ENCODE measurements around the gene NARS2. TPM values are rescaled to one million over a fixed set of nuclear protein-coding genes. Genes with fewer than 3 reads are reported as not detected.

NARS2 gene
- total and polyA plus RNA-seq, 9 donors: 13.2 to 24.5 (median 17.1) TPM

- WGBS, 3 donors: 83 to 85% (median 84%) methylated on average over 8 of the region's 8 CpGs
- intact Hi-C loops (cut with DNase I): no loop called here
- no peak for DNase-seq
Measured at GRCh38 chr11:78547931-78548705, 26.5 kb downstream of the NARS2 start.

GRCh38 chr11:78542007-78542406 is 32.7 kb downstream of the NARS2 start:
- intact Hi-C loops (cut with DNase I): no loop called here
- H3K4me1 ChIP-seq (ENCODE audit: insufficient read depth): peaks cover 7% of the 10 kb centered on the region
- no peak for DNase-seq
- no peak for TF ChIP-seq CTCF (IDR thresholded peaks at IDR 0.05)
- no peak for TF ChIP-seq POLR2A (IDR thresholded peaks at IDR 0.05)
- no peak for TF ChIP-seq EP300 (IDR thresholded peaks at IDR 0.05)
- WGBS, 3 donors: 4 to 25% (median 6%) methylated on average over 2 of the region's 2 CpGs
- no peaks in the 10 kb centered on the region for H3K27me3 ChIP-seq
- no peaks in the 10 kb centered on the region for H3K36me3 ChIP-seq
- no peak overlapping the region for H3K4me3 ChIP-seq
- no peaks in the 10 kb centered on the region for H3K9me3 ChIP-seq
- no peak overlapping the region for H3K27ac ChIP-seq

More at GRCh38 chr11:78547931-78548705, 26.5 kb downstream of the NARS2 start:
- Histone ChIP-seq H3K4me1 (ENCODE audit: insufficient read depth) (peaks cover 10% of the 10 kb centered on the region), H3K36me3 (no peaks in the 10 kb centered on the region), H3K9me3 (no peaks in the 10 kb centered on the region), H3K27ac (no peak overlapping the region), H3K4me3 (no peak overlapping the region), H3K27me3 (no peaks in the 10 kb centered on the region)
- TF ChIP-seq POLR2A (IDR thresholded peaks at IDR 0.05) (no peak), CTCF (IDR thresholded peaks at IDR 0.05) (no peak), EP300 (IDR thresholded peaks at IDR 0.05) (no peak)

GRCh38 chr11:78541537-78541936 is 33.1 kb downstream of the NARS2 start:
- no peak for DNase-seq
- H3K9me3 ChIP-seq: no peaks in the 10 kb centered on the region
- WGBS, 3 donors: 37 to 50% (median 50%) methylated on average over 3 of the region's 3 CpGs
- no peaks in the 10 kb centered on the region for H3K27me3 ChIP-seq
- TF ChIP-seq EP300 (IDR thresholded peaks at IDR 0.05) (no peak), CTCF (IDR thresholded peaks at IDR 0.05) (no peak), POLR2A (IDR thresholded peaks at IDR 0.05) (no peak)
- H3K4me1 ChIP-seq (ENCODE audit: insufficient read depth): peaks cover 7% of the 10 kb centered on the region
- intact Hi-C loops (cut with DNase I): no loop called here
- no peak overlapping the region for H3K4me3 ChIP-seq
- H3K36me3 ChIP-seq: no peaks in the 10 kb centered on the region
- H3K27ac ChIP-seq: no peak overlapping the region

GRCh38 chr11:78540256-78540655 is 34.4 kb downstream of the NARS2 start:
- intact Hi-C loops (cut with DNase I): no loop called here
- WGBS, 3 donors: 40 to 64% (median 64%) methylated on average over 2 of the region's 2 CpGs
- H3K27me3 ChIP-seq: peaks cover 2% of the 10 kb centered on the region
- no peak overlapping the region for H3K4me3 ChIP-seq
- no peak for DNase-seq
- no peak for TF ChIP-seq POLR2A (IDR thresholded peaks at IDR 0.05)
- no peak for TF ChIP-seq EP300 (IDR thresholded peaks at IDR 0.05)
- TF ChIP-seq CTCF (IDR thresholded peaks at IDR 0.05): no peak
- no peak overlapping the region for H3K27ac ChIP-seq
- H3K36me3 ChIP-seq: no peaks in the 10 kb centered on the region
- peaks cover 7% of the 10 kb centered on the region for H3K4me1 ChIP-seq (ENCODE audit: insufficient read depth)
- H3K9me3 ChIP-seq: no peaks in the 10 kb centered on the region

All from ovary (tissue), 9 donors.